ENCODE measurements around the gene TCEAL9.
"Not testable (repeated sequence)": the region's sequence is repeated elsewhere in the genome, so short reads cannot be mapped to it uniquely, and the experiment has no call there.

TCEAL9 gene, protein sequence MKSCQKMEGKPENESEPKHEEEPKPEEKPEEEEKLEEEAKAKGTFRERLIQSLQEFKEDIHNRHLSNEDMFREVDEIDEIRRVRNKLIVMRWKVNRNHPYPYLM

DNA sequence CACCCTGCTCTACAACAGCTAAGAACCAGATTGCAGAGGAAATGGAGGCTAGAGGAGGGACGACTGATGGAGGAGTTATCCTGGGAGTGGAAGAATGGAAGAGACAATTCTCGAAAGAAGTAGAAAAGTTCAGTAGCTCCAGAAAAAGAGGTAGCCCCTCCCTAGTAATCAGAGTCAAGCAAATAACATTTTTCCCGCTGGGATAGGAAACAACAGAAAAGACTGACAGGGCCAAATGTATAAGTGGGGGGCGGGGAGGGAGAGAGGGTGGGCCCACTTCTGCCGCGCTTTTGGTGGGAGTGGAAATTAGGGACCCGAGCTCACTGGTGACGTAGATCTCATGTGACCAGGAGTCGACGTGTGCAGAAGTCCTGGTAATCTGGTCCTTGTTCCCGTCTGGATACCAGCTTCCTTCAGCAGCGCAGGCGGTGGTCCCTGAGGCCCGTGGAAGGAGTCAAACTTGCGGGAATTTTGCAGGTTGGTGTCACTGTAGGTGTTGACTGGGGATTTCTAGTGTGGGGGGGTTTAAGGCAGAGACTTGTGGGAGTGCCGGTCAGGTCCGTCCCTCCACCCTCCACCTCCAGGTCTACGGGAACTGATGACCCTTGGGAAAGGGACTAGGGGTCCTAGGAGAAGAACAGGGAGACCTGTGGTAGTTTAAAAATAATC is at the start of gene TCEAL9:
TCEAL9 (plus strand) TSS at position 377 of the 669 bp plus-strand sequence. CDS start 1,179 bp downstream, outside the sequence.
- DNase-seq (ENCODE audit: low read depth in 2 of 2), result no peak

DNA sequence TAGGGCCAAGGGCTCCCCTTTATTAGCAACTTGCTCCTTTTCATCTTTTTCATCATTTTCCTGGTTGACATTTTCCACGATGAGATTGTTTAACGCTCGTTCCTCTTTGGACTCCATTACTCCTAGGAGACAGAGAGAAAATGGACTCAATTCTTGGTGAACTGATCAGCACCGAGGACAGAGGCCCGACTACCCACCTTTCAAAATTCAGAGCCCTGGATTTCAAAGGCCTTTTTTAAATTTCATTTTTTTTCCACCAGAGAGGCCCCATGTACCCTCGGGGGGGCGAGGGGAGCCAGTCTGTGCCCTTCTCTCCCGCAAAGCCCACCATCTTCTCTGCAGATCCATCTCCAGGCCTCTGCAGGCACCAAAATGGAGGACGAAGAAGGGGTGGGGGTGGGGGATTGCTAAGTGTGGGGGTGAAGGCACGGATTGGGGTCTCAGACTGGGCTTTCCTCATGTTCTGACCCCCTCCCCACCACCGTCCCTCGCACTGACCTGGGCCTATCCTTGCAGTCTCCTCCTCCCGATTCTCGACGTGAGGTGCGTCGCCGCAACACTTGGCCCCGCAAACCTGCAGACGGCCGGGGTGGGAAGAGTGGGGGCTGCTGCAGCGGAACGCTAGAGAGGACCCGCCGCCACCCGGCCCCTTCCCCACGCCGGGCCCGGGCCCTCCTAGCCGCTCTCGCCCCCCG is 46.3 kb upstream of the TCEAL9 start:
- DNase-seq (ENCODE audit: low read depth in 2 of 2), result no peak

DNA sequence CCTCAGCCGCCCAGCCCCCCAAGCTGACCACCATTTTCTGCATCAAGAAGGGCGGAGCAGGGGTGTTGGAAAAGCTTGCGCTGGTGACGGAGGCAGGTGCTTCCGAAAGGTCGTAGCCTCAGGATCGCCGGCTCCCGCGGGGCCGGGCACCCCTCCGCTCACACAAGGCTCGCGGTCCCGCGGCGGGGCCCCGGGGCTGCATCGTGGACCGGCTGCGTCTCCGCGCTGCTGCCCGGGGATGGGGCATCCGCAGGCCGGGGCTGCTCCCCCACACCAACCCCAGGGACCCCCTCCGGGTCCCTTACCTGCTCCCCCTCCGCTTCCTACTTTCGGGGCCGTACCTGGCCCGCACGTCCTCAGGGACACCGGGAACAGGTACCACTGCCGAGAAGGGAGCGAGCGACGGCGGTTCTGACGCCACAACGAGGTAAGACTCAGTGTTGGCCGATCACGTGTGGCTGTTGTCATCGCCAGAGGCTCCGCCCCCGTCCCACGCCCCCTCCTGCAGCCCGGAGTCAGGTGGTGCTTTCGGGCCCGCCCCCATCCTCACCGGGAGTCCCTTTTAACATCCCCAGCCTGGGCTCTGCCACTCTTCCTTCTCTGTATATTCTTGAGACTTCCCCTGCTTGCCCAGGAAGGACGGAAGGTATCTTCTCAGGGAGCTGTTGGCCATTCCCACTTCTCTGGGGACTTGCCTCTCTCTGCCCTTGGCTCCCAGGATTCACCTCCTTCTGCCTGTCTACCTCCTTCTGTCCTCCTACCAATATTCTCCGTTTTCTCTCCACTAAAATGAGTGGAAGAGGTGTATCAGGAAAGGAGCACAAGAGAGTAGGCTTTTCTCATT is 45.5 kb upstream of the TCEAL9 start, which contains the start of gene BEX2:
BEX2 (minus strand) TSS at position 436 of the 844 bp plus-strand sequence. CDS start 1,014 bp downstream, outside the sequence.
- DNase-seq (ENCODE audit: low read depth in 2 of 2), result peak; percentile 65 to 67

DNA sequence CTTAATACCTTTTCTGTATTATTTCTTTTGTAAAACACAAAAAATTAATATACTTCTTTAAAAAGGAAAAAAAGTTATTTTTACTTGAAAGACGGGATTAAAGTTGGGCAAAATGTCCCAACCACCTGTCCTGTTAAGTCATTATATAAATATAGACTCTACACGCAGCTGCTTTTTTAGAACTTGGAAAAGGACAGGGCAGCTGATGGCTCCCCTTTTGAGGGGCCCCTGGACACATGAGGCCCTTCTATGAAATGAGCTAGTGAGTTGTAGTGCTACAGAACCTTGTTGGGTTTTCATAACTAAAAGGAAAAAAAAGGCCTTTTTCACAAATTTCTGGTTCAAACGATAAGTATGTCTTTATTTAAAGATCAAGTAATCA is 44.9 kb upstream of the TCEAL9 start:
- DNase-seq (ENCODE audit: low read depth in 2 of 2), result no peak

DNA sequence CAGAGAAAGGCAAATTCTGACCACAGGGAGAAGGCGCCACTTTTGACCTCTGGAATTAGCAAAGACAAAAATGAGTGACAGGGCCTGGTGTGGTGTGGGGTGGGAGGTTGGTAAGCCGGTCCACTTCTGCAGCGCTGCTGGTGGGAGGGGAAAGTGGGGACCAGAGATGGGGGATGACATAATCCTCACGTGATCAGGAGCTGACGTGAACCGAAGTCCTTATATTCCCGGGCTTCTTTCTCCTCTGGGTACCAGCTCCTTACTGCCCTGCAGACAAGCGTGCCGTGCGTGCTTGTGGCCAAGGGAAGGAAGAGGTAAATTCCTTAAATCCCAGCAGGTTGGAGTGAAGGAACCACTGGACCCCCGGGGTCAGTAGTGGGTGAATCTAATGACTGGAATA is 26.3 kb upstream of the TCEAL9 start, which contains the start of gene TCEAL7:
TCEAL7 (plus strand) TSS at position 249 of the 400 bp plus-strand sequence. CDS start 1,165 bp downstream, outside the sequence.
- no peak for DNase-seq (ENCODE audit: low read depth in 2 of 2)

DNA sequence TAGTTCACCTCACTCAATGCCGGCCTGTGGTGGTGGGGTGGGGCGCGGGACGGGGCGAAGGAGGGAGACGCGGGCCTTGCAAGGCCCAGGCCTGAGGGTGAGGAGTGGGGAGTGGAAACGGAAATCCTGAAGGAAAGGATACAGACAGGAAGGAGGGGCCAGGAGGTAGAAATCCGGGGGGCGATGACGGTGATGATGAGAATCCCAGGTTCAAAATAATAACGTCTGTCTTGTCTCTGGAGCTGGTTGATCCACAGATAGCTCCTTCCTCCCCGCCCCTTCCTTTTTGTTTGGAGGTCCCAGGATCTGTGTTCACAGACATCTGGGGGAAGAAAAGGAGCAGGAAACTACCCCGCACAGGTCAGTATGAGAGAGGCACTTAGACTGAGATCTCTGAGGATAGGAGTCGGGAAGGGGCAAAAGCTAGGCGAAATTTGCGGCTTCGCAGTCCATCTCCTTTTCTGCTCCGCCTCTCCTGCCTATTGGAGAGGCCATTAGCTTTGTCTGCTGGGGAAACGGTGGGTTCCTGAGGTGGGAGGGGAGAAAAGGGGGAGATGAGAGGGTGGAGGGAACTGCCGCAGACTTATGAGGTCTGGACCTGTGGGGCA is 25.5 kb upstream of the TCEAL9 start:
- DNase-seq (ENCODE audit: low read depth in 2 of 2), result no peak

DNA sequence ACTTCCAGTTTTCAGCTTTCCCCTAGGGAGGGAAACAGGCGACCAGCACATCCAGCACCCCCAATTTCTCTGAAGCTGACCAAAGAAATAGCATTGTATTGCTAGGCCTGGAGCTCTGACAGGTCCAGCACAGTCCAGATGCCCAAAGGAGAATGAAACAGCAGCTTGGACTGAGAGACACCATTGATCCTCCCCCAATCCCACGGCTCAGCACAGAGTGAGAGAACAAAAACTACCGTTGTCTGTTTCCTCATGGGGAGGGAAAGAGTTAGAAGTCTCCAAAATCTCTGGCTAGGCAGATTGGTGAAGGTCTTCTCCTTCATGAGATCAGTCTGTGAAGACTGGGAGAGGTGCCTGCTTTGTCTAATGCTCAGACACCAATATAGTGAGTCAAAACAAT is 17.6 kb upstream of the TCEAL9 start:
- no peak for DNase-seq (ENCODE audit: low read depth in 2 of 2)

DNA sequence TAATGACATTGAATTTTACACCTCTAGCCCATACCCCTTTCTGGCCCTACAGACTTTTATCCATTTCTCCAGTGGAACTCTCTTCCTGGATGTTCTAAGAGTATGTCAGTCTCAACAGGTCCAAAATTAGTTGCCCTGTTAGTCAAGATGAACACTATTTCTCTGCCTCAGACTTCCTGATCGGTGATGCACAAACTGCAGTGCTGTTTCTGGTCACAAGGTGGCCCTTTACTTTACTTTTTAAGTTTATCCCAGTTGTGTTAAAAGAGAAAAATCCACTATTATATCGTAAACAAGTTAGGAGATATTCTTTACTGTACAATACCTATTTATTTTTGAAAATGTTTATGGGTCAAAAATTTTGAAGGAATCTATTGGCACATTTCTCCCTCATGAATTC is 13.2 kb upstream of the TCEAL9 start:
- no peak for DNase-seq (ENCODE audit: low read depth in 2 of 2)

DNA sequence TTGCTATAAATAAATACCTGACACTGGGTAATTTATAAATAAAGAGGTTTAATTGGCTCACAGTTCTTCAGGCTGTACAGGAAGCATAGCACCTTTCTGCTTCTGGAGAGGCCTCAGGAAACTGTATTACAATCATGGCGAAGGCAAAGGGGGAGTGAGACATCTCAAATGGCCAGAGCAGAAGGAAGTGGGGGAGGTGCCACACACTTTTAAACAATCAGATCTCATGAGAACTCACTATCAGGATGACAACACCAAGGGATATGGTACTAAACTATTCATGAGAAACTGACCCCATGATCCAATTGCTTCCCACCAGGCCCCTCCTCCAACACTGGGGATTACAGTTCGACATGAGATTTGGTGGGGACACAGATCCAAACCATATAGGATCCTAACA is 11.7 kb upstream of the TCEAL9 start:
- DNase-seq (ENCODE audit: low read depth in 2 of 2), result no peak

DNA sequence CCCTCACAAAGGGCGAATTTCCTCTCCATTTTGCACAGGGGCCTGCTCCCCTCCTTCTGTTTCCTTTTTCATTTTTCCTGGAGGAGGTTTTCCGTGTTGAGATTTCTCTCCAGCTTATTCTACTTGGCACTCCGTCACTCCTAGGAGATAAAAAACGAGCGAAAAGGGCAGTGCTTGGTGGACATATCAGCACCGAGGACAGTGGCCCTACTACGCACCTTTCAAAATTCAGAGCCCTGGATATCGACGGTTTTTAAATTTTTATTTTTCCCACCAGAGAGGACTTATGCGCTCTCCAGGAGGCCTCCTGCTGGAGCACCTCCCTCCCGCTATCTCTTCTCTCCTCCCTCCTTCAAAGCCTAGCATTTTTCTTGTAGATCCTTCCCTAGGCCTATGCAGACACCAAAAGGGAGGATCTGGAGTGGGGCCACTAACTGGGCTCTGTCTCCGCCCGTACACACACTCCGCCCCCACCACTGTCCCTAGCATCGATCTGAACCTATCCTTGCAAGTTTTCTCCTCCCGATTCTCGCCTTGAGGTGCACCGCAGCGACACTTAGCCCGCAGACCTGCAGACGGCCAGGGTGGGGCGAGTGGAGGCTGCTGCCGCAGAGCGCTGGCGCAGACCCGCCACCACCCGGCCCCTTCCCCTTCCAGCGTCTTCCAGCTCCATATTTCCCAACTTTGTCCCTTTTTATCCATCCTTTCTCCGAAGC is 8.5 kb upstream of the TCEAL9 start:
- DNase-seq (ENCODE audit: low read depth in 2 of 2), result no peak

DNA sequence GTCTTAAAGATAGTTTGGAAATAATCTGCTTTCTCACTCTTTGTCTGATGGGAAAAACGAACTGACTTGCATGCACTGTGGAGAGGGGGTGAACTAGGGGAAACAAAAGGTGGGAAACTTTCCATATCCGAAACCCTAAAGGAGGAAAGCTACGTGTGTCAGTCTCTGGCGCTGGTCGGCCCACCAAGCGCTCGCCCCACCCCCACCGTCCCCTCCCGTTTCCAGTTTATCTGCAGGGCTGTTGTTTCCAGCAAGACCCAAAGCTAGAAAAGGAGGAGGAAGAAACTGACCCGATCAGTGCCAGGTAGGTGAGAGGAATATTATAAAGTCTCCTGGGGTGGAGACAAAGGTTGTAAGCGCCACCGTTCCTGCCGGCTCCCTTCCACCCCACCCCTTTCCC is 552 bp downstream of the TCEAL9 start:
- DNase-seq (ENCODE audit: low read depth in 2 of 2), result no peak

DNA sequence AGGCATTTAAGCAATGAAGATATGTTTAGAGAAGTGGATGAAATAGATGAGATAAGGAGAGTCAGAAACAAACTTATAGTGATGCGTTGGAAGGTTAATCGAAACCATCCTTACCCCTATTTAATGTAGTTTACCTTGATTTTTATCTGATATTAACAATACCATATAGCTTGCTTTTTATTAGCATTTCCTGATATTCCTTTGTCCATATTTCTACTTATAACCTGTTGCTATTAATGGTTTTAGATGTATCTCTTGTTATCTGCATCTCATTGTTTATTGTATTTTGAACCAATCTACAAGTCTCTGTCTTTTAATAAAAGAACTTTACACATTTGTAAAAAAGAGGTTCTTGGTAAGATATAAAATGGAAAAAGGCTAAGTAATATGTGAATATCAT is 1.6 kb downstream of the TCEAL9 start:
- no peak for DNase-seq (ENCODE audit: low read depth in 2 of 2)

DNA sequence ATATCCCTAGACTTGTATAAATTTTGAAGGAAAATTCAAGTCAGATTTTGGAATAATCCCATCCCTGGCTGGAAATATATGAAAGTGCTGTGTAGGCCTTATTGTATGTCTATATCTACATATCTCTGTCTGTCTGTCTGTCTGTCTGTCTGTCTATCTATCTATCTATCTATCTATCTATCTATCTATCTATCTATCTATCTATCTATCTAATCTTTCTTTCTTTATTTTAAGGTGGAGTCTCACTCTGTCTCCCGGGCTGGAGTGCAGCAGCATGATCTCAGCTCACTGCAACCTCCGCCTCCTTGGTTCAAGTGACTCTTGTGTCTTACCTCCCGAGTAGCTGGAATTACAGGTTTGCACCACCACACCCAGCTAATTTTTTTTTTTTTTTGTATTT is 3.3 kb downstream of the TCEAL9 start:
- DNase-seq (ENCODE audit: low read depth in 2 of 2), result not testable (repeated sequence)

DNA sequence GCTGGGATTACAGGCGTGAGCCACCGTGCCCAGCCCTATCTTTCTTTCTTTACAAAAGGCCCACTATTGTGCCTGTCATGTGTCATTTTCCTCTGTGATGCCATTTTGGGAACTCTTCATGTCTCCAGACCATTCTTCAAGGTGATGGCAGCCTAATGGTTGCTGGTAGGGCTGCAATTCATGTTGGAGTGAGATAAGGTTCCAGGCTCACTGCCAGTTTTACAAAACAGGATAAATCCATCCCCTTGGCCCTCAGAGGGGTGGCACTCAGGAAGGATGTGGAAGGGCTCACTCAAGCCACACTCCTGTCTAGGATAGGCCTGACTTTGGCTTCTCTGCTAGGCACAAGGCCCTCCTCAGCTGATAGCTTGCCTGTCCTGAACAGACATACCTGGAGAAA is 3.8 kb downstream of the TCEAL9 start:
- no peak for DNase-seq (ENCODE audit: low read depth in 2 of 2)

DNA sequence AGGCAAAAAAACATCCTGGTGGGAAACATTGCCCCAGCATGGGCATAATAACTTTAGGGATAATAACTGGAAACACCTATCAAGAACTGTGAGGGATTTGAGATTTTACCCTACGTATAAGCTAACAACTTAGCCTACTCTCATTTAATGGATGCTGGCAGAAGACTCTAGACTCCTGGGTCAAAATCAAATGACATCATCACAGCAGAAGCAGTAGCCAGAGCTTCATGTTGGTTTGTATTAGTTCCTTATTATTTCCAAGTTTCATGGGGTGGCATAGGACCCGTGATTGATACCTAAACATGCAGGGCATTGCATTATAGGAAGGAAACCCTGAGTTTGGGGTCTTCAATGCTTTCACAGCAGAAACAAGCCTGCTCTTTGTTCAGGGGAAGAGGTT is 4.6 kb downstream of the TCEAL9 start:
- no peak for DNase-seq (ENCODE audit: low read depth in 2 of 2)

DNA sequence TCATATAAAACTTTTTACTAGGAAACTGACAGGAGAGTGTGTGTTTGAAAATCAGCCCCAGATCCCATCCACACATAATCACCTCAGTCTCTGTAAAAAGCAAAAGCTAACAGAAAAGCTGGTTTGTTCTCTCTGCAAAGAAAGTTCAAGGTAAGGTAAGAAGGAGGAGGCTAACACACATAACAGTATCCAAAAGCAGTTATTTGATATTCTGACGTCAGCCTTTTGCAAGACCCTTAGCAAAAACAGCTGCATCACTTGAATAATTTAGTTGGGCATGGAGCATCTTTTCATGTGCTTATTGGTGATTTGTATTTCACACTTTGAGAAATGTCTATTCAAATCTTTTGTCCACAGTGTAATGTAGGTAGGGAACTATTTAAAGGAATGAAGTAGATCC is 5.5 kb downstream of the TCEAL9 start:
- no peak for DNase-seq (ENCODE audit: low read depth in 2 of 2)

DNA sequence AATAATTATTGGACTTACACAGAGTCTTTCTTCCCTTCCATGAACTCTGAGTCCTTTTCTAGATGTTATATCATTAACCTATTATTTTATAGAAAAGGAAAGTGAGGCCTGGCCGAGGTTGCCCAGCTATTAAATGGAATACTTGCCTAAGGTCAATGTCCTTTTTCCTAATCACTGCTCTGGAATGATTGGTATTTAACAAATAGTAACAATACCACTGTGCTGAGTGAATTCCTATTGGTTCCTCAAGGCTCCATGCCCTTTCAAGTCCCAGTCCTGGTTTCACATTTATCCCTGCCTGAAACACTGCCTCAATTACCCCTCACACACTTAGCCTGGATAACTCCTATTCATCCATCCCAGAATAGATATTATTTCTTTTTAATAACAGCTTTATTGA is 6.2 kb downstream of the TCEAL9 start:
- DNase-seq (ENCODE audit: low read depth in 2 of 2), result no peak

DNA sequence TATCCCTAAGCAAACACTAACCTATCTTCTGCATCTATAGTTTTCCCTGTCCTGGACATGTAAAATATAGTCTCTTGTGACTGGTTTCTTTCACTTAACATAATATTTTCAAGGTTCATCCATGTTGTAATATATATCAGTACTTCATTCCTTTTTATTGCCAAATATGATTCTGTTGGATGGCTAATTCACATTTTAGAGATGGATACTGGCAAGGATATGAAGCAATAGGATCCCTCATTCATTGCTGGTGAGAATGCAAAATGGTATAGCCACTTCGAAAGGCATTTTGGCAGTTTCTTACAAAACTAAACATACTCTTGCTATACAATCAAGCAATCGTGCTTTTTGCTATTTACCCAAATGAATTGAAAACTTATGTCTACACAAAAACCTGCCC is 6.7 kb downstream of the TCEAL9 start:
- no peak for DNase-seq (ENCODE audit: low read depth in 2 of 2)

DNA sequence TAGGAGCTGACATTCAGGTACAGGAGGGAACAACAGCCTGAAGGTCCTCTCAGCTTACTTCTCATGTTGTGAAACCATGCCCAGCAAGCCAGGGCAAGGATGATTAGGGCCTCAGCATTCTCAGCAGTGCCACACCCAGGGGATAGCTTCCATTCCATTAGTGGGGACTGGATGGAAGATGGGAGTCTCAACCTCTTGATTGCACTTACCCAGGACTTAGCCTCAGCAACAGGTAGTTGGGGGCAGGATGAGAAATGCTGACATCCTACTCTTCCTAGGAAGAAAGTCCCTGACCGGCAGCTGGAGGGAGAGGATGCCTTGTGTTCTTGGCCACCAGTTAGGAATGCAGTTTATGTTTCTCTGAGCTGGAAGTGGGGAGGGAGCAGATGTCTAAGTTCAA is 11.2 kb downstream of the TCEAL9 start:
- no peak for DNase-seq (ENCODE audit: low read depth in 2 of 2)

DNA sequence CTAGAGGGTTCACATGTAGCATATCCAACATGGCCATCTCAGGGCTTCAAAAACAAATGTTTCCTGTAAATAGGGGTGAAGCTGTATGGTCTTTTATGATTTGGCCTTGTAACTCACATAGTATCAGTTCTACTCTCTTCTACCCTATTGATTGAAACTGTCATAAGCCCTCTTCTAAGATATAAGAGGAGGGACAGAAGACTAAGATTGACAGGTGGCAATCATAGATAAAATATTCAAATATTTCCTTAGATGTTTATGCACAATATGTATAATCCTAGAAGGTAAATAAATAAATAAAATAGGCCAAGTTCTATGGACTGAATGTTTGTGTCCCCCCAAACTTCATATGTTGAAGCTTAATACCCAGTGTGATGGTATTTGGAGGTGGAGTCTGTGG is 13.2 kb downstream of the TCEAL9 start:
- no peak for DNase-seq (ENCODE audit: low read depth in 2 of 2)

DNA sequence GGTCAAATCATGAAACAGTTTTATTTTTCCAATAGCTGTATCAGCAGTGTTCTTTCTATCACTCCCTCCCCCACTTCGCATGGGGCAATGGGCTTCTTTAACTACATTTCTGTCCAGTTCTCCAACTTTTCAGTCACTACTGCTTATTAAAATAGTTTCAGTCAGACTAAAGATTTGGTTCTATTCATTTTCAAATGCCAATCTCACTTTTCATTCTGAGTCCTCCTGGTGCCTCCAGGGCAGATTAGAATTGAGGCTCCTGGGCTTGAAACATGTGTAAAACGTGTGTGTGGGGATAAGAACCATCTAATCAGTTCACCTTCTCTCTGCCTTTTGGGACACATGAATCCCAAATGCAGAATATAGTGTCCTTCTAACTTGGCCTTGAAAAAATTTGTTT is 16.6 kb downstream of the TCEAL9 start:
- no peak for DNase-seq (ENCODE audit: low read depth in 2 of 2)

Measured in stimulated activated CD8-positive, alpha-beta memory T cell treated with anti-CD3 and anti-CD28 coated beads, Interleukin-2, amount 100 ng/mL, for 48 hours (primary cell).